ENCODE measurements around the gene PPP1R8. TPM values are rescaled to one million over a fixed set of nuclear protein-coding genes. Genes with fewer than 3 reads are reported as not detected.
"Not testable (repeated sequence)": the region's sequence is repeated elsewhere in the genome, so short reads cannot be mapped to it uniquely, and the experiment has no call there.

PPP1R8 gene
- total and polyA plus RNA-seq, 9 donors, result 24.9 to 49.0 (median 37.4) TPM

- DNase-seq, result no peak
- H3K27ac ChIP-seq, result no peak overlapping the region
- H3K4me3 ChIP-seq, result no peak overlapping the region
- H3K9me3 ChIP-seq, result no peaks in the 10 kb centered on the region
- H3K27me3 ChIP-seq, result no peaks in the 10 kb centered on the region
- H3K36me3 ChIP-seq, result no peaks in the 10 kb centered on the region
- intact Hi-C loops (cut with DNase I), result no loop called here
- TF ChIP-seq CTCF (IDR thresholded peaks at IDR 0.05) (no peak), EP300 (IDR thresholded peaks at IDR 0.05) (no peak), POLR2A (IDR thresholded peaks at IDR 0.05) (no peak)
- peaks cover 4% of the 10 kb centered on the region for H3K4me1 ChIP-seq (ENCODE audit: insufficient read depth)
These were observed 42.7 kb upstream of the PPP1R8 start for GRCh38 chr1:27787895-27788294.

- TF ChIP-seq POLR2A (IDR thresholded peaks at IDR 0.05) (no peak), CTCF (IDR thresholded peaks at IDR 0.05) (no peak), EP300 (IDR thresholded peaks at IDR 0.05) (no peak)
- Histone ChIP-seq H3K27ac (no peak overlapping the region), H3K36me3 (no peaks in the 10 kb centered on the region), H3K27me3 (no peaks in the 10 kb centered on the region), H3K4me3 (no peak overlapping the region), H3K9me3 (no peaks in the 10 kb centered on the region), H3K4me1 (ENCODE audit: insufficient read depth) (no peaks in the 10 kb centered on the region)
- intact Hi-C loops (cut with DNase I), result no loop called here
- WGBS, 3 donors, result 74 to 79% (median 79%) methylated on average over 4 of the region's 4 CpGs
- DNase-seq, result no peak
These were observed 41.0 kb upstream of the PPP1R8 start for GRCh38 chr1:27789540-27790041.

- H3K27ac ChIP-seq; intact Hi-C loops (cut with DNase I); H3K4me1 ChIP-seq (ENCODE audit: insufficient read depth); DNase-seq; H3K4me3 ChIP-seq; H3K9me3 ChIP-seq; H3K27me3 ChIP-seq; H3K36me3 ChIP-seq: not testable (repeated sequence)
- WGBS, 3 donors, result 97 to 100% (median 98%) methylated on average over 3 of the region's 3 CpGs
These were observed 40.3 kb upstream of the PPP1R8 start for GRCh38 chr1:27790270-27790669.

- H3K36me3 ChIP-seq, result no peaks in the 10 kb centered on the region
These were observed 35.0 kb upstream of the PPP1R8 start for GRCh38 chr1:27795601-27796000.

GRCh38 chr1:27804791-27805190 lies 25.8 kb upstream of the PPP1R8 start:
- no peaks in the 10 kb centered on the region for H3K36me3 ChIP-seq
- intact Hi-C loops (cut with DNase I), result no loop called here
- no peak overlapping the region for H3K27ac ChIP-seq
- H3K27me3 ChIP-seq, result no peaks in the 10 kb centered on the region
- 90 to 97% (median 92%) methylated on average over 5 of the region's 5 CpGs for WGBS, 3 donors
- TF ChIP-seq EP300 (IDR thresholded peaks at IDR 0.05) (no peak), POLR2A (IDR thresholded peaks at IDR 0.05) (no peak), CTCF (IDR thresholded peaks at IDR 0.05) (no peak)
- H3K4me1 ChIP-seq (ENCODE audit: insufficient read depth), result no peaks in the 10 kb centered on the region
- DNase-seq, result no peak
- no peaks in the 10 kb centered on the region for H3K9me3 ChIP-seq
- H3K4me3 ChIP-seq, result no peak overlapping the region

More at GRCh38 chr1:27795601-27796000, 35.0 kb upstream of the PPP1R8 start:
- 61 to 77% (median 73%) methylated on average over 1 of the region's 1 CpG for WGBS, 3 donors
- intact Hi-C loops (cut with DNase I), result no loop called here
- H3K9me3 ChIP-seq, result no peaks in the 10 kb centered on the region
- DNase-seq, result no peak
- H3K4me3 ChIP-seq, result no peak overlapping the region
- H3K4me1 ChIP-seq (ENCODE audit: insufficient read depth), result no peaks in the 10 kb centered on the region
- TF ChIP-seq CTCF (IDR thresholded peaks at IDR 0.05) (no peak), EP300 (IDR thresholded peaks at IDR 0.05) (no peak), POLR2A (IDR thresholded peaks at IDR 0.05) (no peak)
- no peaks in the 10 kb centered on the region for H3K27me3 ChIP-seq
- H3K27ac ChIP-seq, result no peak overlapping the region

Measured in ovary (tissue), 9 donors.